GM19043 (cell line): ENCODE data around the gene FOSB.

ENCODE experiments used
- ATAC-seq: cut with Tn5 transposase; IDR thresholded peaks from one replicate; pipeline ENCODE4 v1.9.1; 2021; ENCODE audit warnings: low read depth; ENCODE audit not compliant: unreplicated experiment

Gene FOSB

GRCh38 chr19:45517641-45518468, 50.1 kb downstream of the FOSB start:
- no peak for ATAC-seq

GRCh38 chr19:45518469-45518826, 50.7 kb downstream of the FOSB start:
- ATAC-seq = no peak

GRCh38 chr19:45522010-45522941, 54.5 kb downstream of the FOSB start:
- ATAC-seq = no peak

GRCh38 chr19:45523642-45524256, 56.0 kb downstream of the FOSB start:
- peak; percentile 64 for ATAC-seq

- ATAC-seq = no peak
Measured at GRCh38 chr19:45524575-45525129, 56.9 kb downstream of the FOSB start.
